ENCODE measurements around the gene C21orf58.

Gene C21orf58

DNA sequence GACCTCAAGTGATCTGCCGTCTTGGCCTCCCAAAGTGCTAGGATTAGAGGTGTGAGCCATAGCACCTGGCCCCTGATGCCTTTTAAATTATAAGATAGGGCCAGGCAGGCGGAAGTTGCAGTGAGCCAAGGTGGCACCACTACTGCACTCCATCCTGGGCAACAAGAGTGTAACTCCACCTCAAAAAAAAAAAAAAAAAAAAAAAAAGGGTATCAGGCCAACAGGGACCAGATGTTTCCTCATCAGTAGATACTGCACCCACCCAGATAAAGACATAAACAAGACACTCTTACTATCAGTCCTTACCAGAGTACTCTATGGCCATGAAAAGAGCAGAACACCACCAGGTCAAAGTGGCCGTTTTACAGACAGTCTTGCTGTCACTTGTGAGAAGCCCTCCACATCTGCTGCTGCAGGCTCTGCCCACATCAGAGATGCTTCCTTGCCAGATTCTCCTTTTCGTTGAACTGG, 3.3 kb downstream of the C21orf58 start:
- DNase-seq (ENCODE audit: low spot score), result peak; percentile 15
- TF ChIP-seq CTCF (IDR thresholded peaks at IDR 0.05; ENCODE audit: extremely low read depth, insufficient read depth, missing control alignments), result no peak
- in situ Hi-C loops (cut with MboI; ENCODE audit: low pct_unique_long_range_greater_than_20kb, low sequenced_read_pairs, unreplicated experiment), result no loop called here

DNA sequence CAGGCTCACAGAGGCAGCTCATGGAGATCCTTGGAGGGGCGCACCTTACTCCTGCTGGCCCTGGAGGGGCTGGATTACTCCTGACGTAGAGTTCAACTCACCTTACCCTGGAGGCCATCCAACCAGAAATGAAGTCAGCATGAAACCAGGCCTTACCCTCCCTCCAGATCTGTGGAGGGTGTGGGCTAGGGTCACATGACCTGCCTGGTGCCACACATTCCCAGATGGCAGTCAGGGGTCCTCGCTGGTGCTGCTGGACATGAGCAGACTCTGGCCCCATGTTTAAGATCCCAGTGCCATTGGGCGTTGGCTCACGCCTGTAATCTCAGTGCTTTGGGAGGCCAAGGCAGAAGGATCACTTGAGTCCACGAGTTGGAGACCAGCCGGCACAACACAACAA, 4.5 kb downstream of the C21orf58 start:
- in situ Hi-C loops (cut with MboI; ENCODE audit: low pct_unique_long_range_greater_than_20kb, low sequenced_read_pairs, unreplicated experiment), result no loop called here
- no peak for TF ChIP-seq CTCF (IDR thresholded peaks at IDR 0.05; ENCODE audit: extremely low read depth, insufficient read depth, missing control alignments)
- no peak for DNase-seq (ENCODE audit: low spot score)

- in situ Hi-C loops (cut with MboI; ENCODE audit: low pct_unique_long_range_greater_than_20kb, low sequenced_read_pairs, unreplicated experiment), result no loop called here
- TF ChIP-seq CTCF (IDR thresholded peaks at IDR 0.05; ENCODE audit: extremely low read depth, insufficient read depth, missing control alignments), result no peak
- no peak for DNase-seq (ENCODE audit: low spot score)
These were observed 5.2 kb downstream of the C21orf58 start for GRCh38 chr21:46318464-46318845.

- no peak for TF ChIP-seq CTCF (IDR thresholded peaks at IDR 0.05; ENCODE audit: extremely low read depth, insufficient read depth, missing control alignments)
- in situ Hi-C loops (cut with MboI; ENCODE audit: low pct_unique_long_range_greater_than_20kb, low sequenced_read_pairs, unreplicated experiment), result no loop called here
- no peak for DNase-seq (ENCODE audit: low spot score)
These were observed 5.8 kb downstream of the C21orf58 start for GRCh38 chr21:46317710-46318463.

- no peak for TF ChIP-seq CTCF (IDR thresholded peaks at IDR 0.05; ENCODE audit: extremely low read depth, insufficient read depth, missing control alignments)
- in situ Hi-C loops (cut with MboI; ENCODE audit: low pct_unique_long_range_greater_than_20kb, low sequenced_read_pairs, unreplicated experiment), result no loop called here
- no peak for DNase-seq (ENCODE audit: low spot score)
These were observed 6.9 kb downstream of the C21orf58 start for GRCh38 chr21:46316708-46317324.

- in situ Hi-C loops (cut with MboI; ENCODE audit: low pct_unique_long_range_greater_than_20kb, low sequenced_read_pairs, unreplicated experiment), result no loop called here
- TF ChIP-seq CTCF (IDR thresholded peaks at IDR 0.05; ENCODE audit: extremely low read depth, insufficient read depth, missing control alignments), result no peak
- DNase-seq (ENCODE audit: low spot score), result no peak
These were observed 9.1 kb downstream of the C21orf58 start for GRCh38 chr21:46314441-46315020.

Measured in GM13977 (cell line).